ENCODE measurements around the gene VGLL4. TPM values are rescaled to one million over a fixed set of nuclear protein-coding genes. Genes with fewer than 3 reads are reported as not detected.
"Not testable (repeated sequence)": the region's sequence is repeated elsewhere in the genome, so short reads cannot be mapped to it uniquely, and the experiment has no call there.

Gene VGLL4
- total RNA-seq, 1 donor from 2014 or later: 99.4 TPM

GRCh38 chr3:11689749-11690148 lies 46.0 kb upstream of the VGLL4 start:
- no peaks in the 10 kb centered on the region for H3K9me3 ChIP-seq
- intact Hi-C loops (cut with DNase I): no loop called here
- no peaks in the 10 kb centered on the region for H3K27me3 ChIP-seq
- H3K4me1 ChIP-seq: peaks cover 7% of the 10 kb centered on the region
- H3K36me3 ChIP-seq: no peaks in the 10 kb centered on the region
- DNase-seq (ENCODE audit: extremely low spot score in 2 of 2): peak in 1 of 2 donors; percentile 16
- H3K27ac ChIP-seq: no peak overlapping the region
- no peak for TF ChIP-seq POLR2A (IDR thresholded peaks at IDR 0.05)
- TF ChIP-seq POLR2AphosphoS5 (IDR thresholded peaks at IDR 0.05; ENCODE audit: insufficient read depth in 1 of 2, low read depth in 1 of 2): no peak
- TF ChIP-seq CTCF (IDR thresholded peaks at IDR 0.05): no peak
- no peak overlapping the region for H3K4me3 ChIP-seq

- intact Hi-C loops (cut with DNase I): not testable (repeated sequence)
These were observed 41.3 kb upstream of the VGLL4 start for GRCh38 chr3:11684980-11685379.

GRCh38 chr3:11680509-11680908 lies 36.8 kb upstream of the VGLL4 start:
- Histone ChIP-seq H3K9me3 (no peaks in the 10 kb centered on the region), H3K27me3 (no peaks in the 10 kb centered on the region), H3K36me3 (peaks cover 0 to 17% of the 10 kb centered on the region in 2 donors), H3K4me3 (no peak overlapping the region), H3K4me1 (no peaks in the 10 kb centered on the region), H3K27ac (no peak overlapping the region)
- intact Hi-C loops (cut with DNase I): no loop called here
- TF ChIP-seq POLR2A (IDR thresholded peaks at IDR 0.05) (no peak), POLR2AphosphoS5 (IDR thresholded peaks at IDR 0.05; ENCODE audit: insufficient read depth in 1 of 2, low read depth in 1 of 2) (no peak), CTCF (IDR thresholded peaks at IDR 0.05) (no peak)
- peak in 1 of 2 donors; percentile 77 for DNase-seq (ENCODE audit: extremely low spot score in 2 of 2)

More at GRCh38 chr3:11684980-11685379, 41.3 kb upstream of the VGLL4 start:
- H3K4me3 ChIP-seq; H3K4me1 ChIP-seq; H3K27ac ChIP-seq; DNase-seq (ENCODE audit: extremely low spot score in 2 of 2); H3K27me3 ChIP-seq; H3K9me3 ChIP-seq; H3K36me3 ChIP-seq: not testable (repeated sequence)

GRCh38 chr3:11679964-11680363 lies 36.2 kb upstream of the VGLL4 start:
- intact Hi-C loops (cut with DNase I): no loop called here

GRCh38 chr3:11672363-11672762 lies 28.6 kb upstream of the VGLL4 start:
- DNase-seq (ENCODE audit: extremely low spot score in 2 of 2): no peak
- Histone ChIP-seq H3K36me3 (peaks cover 0 to 4% of the 10 kb centered on the region in 2 donors), H3K27ac (no peak overlapping the region), H3K4me3 (no peak overlapping the region), H3K27me3 (no peaks in the 10 kb centered on the region), H3K4me1 (peaks cover 26% of the 10 kb centered on the region), H3K9me3 (no peaks in the 10 kb centered on the region)
- no peak for TF ChIP-seq CTCF (IDR thresholded peaks at IDR 0.05)
- TF ChIP-seq POLR2A (IDR thresholded peaks at IDR 0.05): no peak
- no peak for TF ChIP-seq POLR2AphosphoS5 (IDR thresholded peaks at IDR 0.05; ENCODE audit: insufficient read depth in 1 of 2, low read depth in 1 of 2)
- intact Hi-C loops (cut with DNase I): no loop called here

More at GRCh38 chr3:11679964-11680363, 36.2 kb upstream of the VGLL4 start:
- Histone ChIP-seq H3K27ac (no peak overlapping the region), H3K4me1 (no peaks in the 10 kb centered on the region), H3K9me3 (no peaks in the 10 kb centered on the region), H3K4me3 (no peak overlapping the region), H3K36me3 (peaks cover 0 to 17% of the 10 kb centered on the region in 2 donors), H3K27me3 (no peaks in the 10 kb centered on the region)
- peak in 1 of 2 donors; percentile 34 for DNase-seq (ENCODE audit: extremely low spot score in 2 of 2)
- TF ChIP-seq POLR2A (IDR thresholded peaks at IDR 0.05): no peak
- TF ChIP-seq CTCF (IDR thresholded peaks at IDR 0.05): no peak
- TF ChIP-seq POLR2AphosphoS5 (IDR thresholded peaks at IDR 0.05; ENCODE audit: insufficient read depth in 1 of 2, low read depth in 1 of 2): no peak
